SIG-M5 treated with dmso at 0.1 percent for 504 hours (cell line): ENCODE data around the gene CTF1.
"Not testable (repeated sequence)": the region's sequence is repeated elsewhere in the genome, so short reads cannot be mapped to it uniquely, and the experiment has no call there.

ENCODE experiments used
- DNase-seq: peaks from one replicate; lab custom pipeline; 2025; ENCODE audit not compliant: unreplicated experiment; lab: John Stamatoyannopoulos, UW

CTF1 gene

GRCh38 chr16:30929167-30929566 is 32.8 kb downstream of the CTF1 start:
- DNase-seq, result no peak

DNA sequence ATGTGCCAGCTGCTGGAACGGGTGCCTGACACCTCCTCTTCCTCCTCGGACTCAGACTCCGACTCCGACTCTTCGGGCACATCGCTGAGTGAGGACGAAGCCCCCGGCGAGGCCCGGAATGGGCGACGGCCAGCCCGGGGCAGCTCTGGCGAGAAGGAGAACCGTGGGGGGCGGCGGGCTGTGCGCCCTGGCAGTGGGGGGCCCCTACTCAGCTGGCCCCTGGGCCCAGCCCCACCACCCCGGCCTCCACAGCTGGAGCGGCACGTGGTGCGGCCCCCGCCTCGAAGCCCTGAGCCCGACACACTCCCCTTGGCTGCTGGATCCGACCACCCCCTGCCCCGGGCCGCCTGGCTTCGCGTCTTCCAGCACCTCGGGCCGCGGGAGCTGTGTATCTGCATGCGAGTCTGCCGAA is 33.8 kb downstream of the CTF1 start:
- no peak for DNase-seq

DNA sequence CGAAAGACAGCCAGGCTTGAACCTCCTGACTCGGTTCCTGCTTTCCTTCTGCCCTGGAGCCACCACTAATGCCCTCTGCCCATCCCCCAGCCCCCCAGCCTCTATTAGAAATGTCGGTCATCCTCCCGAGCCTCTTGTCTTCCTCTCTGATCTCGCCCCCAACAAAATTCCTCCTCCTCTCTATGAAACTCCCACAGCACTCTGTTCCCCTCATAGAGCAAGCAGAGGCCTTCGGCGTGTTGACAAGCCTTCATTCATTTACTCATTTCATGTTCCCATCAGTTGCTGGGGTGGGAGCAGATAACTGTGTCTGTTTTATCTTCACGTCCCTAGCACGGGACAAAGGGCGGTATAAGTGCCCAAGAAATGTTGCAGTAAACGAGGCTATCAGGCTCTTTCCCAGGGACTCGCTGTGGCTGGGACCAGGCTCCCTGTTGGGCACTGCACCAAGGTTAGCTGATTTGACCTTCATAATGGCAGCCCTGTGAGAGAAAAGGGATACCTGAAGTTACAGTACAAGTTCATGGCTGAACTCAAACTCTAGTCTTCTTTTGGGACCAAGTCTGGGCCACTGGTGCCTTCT is 34.7 kb downstream of the CTF1 start:
- DNase-seq, result no peak

DNA sequence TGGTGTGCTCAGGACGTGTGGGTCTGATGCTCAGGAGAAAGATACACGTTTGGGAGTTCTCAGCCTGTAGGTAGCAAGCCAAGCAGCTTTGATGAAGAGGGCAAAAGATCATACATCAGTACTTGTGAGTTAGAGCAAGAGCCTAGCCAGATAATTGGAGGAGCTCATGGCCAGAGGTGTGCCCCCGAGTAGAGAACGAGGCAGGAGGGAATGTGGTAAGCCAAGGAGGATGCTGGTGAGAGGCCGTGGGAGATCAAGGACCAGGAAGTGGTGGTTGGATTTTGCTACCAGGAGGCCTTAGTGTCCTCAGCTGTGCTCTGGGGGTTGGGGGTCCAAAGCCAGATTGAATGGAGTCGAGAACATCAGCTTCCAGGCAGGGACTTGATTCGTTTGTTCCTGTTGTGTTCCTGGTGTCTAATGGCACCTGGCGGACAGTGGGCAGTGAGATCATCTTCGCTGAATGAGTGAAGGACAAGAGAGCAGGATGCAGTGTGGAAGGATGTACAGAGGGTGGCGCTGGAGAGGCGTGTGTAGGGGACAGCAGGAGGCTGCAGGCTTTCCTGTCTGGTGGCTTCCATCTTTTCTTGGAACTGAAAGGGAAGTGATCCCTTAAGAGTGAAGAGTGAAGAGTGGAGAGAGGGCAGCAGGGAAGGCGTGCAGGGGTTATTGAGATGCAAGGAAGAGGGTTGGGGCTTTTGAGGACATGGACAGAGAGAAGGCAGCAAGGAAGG is 38.6 kb downstream of the CTF1 start:
- peak; percentile 63 for DNase-seq

- no peak for DNase-seq
These were observed 41.3 kb downstream of the CTF1 start for GRCh38 chr16:30937692-30938091.

DNA sequence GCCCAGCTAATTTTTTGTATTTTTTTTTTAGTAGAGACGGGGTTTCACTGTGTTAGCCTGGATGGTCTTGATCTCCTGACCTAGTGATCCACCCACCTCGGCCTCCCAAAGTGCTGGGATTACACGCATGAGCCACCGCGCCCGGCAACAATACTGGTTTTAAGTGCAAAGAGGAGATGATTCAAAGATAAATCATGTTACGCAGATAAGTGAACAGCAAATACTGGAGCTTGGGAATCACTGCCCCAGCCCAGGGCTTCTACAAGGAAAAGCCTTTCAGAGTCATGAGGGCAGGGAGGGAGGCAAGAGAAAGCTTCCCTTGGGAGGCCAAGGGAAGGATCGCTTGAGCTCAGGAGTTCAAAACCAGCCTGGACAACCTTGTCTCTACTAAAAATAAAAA is 43.2 kb downstream of the CTF1 start:
- not testable (repeated sequence) for DNase-seq

DNA sequence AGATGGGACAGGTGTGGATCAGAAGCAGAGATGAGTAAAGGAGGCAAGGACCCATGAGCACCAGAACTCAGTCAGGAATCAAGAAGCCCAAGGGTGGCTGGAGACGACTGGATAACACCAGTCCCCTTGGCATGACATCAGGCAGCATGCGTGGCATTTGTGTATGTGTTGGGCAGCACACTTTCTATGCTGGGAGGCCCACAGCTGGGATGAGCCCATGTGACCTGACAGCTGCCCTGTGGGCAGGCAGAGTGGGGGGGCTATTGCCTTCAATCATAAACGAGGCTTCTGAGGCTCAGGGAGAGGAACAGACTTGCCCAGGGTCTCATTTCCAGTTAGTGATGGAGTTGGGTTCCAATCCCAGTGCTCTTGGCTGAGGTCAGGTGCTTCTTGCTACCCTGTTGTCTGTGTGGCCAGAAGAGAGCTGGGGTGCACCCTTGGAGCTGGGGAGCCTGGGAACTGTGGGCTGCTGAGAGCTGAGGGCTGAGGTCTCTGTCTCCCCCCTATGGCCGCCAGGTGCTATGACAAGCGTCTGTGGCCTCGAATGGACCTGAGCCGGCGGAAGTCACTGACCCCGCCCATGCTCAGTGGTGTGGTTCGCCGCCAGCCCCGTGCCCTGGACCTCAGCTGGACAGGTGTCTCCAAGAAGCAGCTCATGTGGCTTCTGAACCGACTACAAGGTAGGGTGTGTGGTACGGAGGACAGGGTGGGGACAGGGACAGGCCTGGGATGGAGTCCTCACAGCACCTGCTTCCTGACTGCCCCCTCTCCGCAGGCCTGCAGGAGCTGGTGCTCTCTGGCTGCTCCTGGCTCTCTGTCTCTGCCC is 45.4 kb downstream of the CTF1 start:
- peak; percentile 59 for DNase-seq

DNA sequence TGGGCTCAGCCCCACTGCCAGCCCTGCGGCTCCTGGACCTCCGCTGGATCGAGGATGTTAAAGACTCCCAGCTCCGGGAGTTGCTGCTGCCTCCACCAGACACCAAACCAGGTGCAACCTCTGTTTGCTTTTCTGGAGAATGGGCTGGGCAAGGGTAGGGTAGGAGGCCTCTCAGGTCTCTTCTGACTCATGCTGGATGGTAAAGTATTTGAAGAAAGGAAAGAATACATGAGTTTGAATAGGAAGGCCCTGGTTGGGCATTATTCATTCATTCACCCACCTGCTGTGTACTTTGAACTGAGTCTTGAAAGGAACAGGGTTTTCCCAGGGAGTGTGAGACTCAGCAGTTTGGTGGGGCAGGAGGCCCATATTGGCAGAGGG is 46.0 kb downstream of the CTF1 start:
- no peak for DNase-seq

DNA sequence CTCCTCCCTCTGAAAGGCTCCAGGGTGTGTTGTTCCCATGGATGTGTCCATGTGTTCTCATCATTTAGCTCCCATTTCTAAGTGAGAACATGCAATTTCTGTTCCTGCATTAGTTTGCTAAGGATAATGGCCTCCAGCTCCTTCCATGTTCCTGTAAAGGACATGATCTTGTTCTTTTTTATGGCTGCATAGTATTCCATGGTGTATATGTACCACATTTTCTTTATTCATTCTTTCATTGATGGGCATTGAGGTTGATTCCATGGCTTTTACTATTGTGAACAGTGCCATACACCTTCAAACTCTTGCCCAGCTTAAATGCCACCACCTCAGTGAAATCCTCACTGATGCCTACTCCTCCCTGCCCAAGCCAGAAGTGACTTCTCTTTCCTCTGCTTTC is 47.9 kb downstream of the CTF1 start:
- no peak for DNase-seq

DNA sequence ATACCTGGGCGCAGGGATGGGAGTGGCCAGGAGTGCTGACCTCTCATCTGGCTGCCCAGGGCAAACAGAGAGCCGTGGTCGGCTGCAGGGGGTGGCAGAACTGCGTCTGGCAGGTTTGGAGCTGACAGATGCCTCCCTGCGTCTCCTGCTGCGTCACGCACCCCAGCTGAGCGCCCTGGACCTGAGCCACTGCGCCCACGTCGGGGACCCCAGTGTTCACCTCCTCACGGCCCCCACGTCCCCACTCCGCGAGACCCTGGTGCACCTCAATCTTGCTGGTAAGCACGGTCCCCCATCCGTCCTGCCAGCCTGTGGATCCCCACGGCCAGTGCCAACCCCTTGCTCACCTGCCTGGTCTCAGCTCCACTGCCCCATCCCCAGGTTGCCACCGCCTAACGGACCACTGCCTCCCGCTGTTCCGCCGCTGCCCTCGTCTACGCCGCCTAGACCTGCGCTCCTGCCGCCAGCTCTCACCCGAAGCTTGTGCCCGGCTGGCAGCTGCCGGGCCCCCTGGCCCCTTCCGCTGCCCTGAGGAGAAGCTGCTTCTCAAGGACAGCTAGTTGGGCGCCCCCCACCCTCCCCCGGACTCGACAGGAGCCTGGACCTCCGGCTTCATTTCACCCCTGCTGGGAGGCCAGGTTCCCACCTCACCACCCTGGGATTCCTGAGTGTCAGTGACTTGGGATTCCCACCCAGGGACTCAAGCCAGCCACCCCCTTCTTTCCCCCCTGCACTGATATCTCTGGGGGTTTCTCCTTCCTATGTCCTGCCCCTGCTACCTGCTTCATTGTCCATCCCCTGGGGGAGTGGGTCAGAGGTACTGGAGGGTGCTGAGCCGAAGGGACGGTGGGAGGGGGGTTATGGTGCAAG is 50.5 kb downstream of the CTF1 start:
- no peak for DNase-seq

DNA sequence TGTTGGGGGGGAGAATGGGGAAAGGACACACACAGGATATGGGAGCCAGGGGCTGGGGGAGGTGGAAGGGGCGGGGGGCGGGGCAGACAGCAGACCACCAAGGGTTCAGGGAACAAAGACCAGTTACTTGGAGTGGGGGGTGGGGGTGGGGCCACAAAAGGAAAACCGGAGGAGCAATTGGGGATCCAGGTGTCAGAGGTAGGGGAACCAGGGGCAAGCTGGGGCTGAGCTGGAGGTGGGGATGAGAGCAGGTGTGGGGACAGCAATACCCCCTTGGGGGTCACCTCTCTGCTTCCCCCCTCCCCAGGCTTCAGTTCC is 51.1 kb downstream of the CTF1 start:
- no peak for DNase-seq

- peak; percentile 56 for DNase-seq
These were observed 51.6 kb downstream of the CTF1 start for GRCh38 chr16:30947859-30948666.

DNA sequence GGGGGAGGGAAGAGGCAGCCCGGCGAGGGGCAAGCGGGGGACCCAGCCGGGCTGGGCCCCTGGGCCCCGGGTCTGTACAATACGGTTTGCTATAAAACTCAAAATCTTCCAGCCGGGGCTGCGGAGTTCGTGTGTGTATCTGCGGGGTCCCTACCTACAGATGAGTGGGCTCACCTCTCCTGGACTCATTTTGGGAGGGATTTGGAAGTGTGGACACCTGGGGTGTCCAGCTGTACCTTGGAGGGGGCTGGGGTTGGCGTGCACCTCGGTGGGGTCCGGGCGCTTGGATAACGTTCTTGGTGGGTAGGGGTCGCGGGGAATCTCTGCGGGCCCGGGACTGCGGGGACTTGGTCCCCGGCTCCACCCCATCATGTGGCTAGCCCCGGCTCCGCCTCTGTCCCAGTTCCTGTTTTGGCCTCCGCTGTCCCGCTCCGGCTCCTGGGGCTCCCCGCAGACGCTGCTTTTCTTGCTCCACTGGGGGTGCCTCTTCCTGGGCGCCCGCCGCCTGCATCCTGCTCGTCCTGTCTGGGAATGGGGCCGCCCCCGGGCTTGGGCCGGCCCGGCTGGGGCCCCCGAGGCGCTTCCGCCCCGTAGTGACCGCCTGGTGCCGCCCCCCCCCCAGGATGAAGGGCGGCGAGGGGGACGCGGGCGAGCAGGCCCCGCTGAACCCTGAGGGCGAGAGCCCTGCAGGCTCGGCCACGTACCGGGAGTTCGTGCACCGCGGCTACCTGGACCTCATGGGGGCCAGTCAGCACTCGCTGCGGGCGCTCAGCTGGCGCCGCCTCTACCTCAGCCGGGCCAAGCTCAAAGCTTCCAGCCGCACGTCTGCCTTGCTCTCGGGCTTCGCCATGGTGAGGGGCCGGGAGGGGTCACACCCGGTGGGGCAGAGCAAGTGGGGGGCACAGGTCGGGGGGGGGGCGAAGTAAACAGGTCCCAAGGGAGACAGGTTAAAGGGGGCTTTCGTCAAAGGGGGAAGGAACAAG is 52.5 kb downstream of the CTF1 start, which contains the start of gene ORAI3:
Gene ORAI3 (plus strand): TSS at position 402 of the 983 bp plus-strand sequence. CDS start 222 bp downstream, at position 624.
- peak; percentile 88 for DNase-seq

GRCh38 chr16:30949650-30950515 is 53.5 kb downstream of the CTF1 start:
- peak; percentile 84 for DNase-seq

GRCh38 chr16:30950516-30951065 is 54.2 kb downstream of the CTF1 start:
- DNase-seq, result no peak

DNA sequence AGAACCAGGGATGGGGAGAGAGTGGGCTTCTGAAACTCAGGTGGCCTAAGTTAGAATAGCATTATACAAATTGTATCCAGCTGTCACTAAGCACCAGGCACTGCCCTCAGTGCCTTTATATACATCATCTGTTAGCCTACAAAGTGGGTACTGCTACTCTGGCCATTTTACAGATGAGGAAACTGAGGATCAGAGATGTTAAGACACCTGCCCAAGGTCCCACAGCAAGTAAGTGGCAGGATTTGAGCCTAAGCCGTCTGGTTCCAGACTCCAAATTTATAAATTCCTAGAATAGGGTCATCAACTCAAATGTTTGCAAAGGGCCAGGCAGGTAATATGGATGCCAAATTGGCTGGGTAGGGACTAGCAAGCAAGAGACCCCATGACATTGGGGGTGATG is 54.8 kb downstream of the CTF1 start:
- no peak for DNase-seq

DNA sequence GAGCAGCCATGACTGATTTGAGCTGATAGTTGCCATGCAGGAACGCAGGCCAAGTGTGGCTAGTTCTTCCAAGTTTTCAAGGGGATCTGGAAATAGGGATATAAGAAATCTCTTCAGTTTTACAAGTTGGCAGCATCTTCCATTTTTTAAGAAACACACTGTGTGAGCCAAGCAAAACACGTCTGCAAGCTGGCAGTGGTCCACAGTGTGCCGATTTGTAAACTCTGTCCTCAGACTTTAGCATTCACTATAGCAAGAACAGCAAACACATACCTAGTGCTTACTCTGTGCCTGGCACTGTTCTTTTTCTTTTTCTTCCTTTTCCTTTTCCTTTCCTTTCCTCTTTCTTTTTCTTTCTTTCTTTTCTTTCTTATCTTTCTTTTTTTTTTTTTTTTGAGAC is 55.3 kb downstream of the CTF1 start:
- DNase-seq, result no peak

GRCh38 chr16:30953111-30953510 is 56.7 kb downstream of the CTF1 start:
- DNase-seq, result no peak
